COLO668 (cell line): ENCODE data around the gene MYLK.
A peak's percentile ranks its signal among the peaks of the same experiment; 100 is the strongest.

Experiments used
- DNase-seq: peaks from one replicate; lab custom pipeline; 2025; ENCODE audit not compliant: unreplicated experiment; lab: John Stamatoyannopoulos, UW

Gene MYLK

GRCh38 chr3:123652342-123652984 is 231.7 kb downstream of the MYLK start:
- DNase-seq: peak; percentile 66

GRCh38 chr3:123651449-123652341 is 232.4 kb downstream of the MYLK start:
- no peak for DNase-seq

GRCh38 chr3:123650101-123650500 is 234.0 kb downstream of the MYLK start:
- no peak for DNase-seq

GRCh38 chr3:123648696-123649405 is 235.3 kb downstream of the MYLK start:
- no peak for DNase-seq

- no peak for DNase-seq
Observed at GRCh38 chr3:123644358-123644757, 239.8 kb downstream of the MYLK start.

- no peak for DNase-seq
Observed at GRCh38 chr3:123642957-123643330, 241.2 kb downstream of the MYLK start.

GRCh38 chr3:123642182-123642956 is 241.8 kb downstream of the MYLK start:
- peak; percentile 58 for DNase-seq

- DNase-seq: no peak
Observed at GRCh38 chr3:123641505-123641904, 242.6 kb downstream of the MYLK start.

- no peak for DNase-seq
Observed at GRCh38 chr3:123640740-123641462, 243.2 kb downstream of the MYLK start.

- DNase-seq: no peak
Observed at GRCh38 chr3:123640311-123640710, 243.8 kb downstream of the MYLK start.

GRCh38 chr3:123638936-123639689 is 245.0 kb downstream of the MYLK start:
- DNase-seq: no peak

- no peak for DNase-seq
Observed at GRCh38 chr3:123637841-123638240, 246.3 kb downstream of the MYLK start.

- no peak for DNase-seq
Observed at GRCh38 chr3:123637131-123637530, 247.0 kb downstream of the MYLK start.

GRCh38 chr3:123636431-123636841 is 247.7 kb downstream of the MYLK start:
- peak; percentile 24 for DNase-seq

- no peak for DNase-seq
Observed at GRCh38 chr3:123635717-123636116, 248.4 kb downstream of the MYLK start.

- DNase-seq: peak; percentile 66
Observed at GRCh38 chr3:123635217-123635616, 248.9 kb downstream of the MYLK start.

GRCh38 chr3:123634149-123635051 is 249.7 kb downstream of the MYLK start:
- peak; percentile 17 for DNase-seq

GRCh38 chr3:123633530-123633929 is 250.6 kb downstream of the MYLK start:
- no peak for DNase-seq
